BE2C (cell line): ENCODE data around the gene FBXO47.

Experiments used
- DNase-seq: peaks from one replicate; pipeline ENCODE4 v3.0.0-alpha.2; 2020
- H3K27me3 ChIP-seq: fragments of 250-450 bp; sonication (Bioruptor Pico); 2 replicates; pipeline ENCODE4 v1.5.1; 2020; ENCODE audit warnings: mild to moderate bottlenecking
- H3K36me3 ChIP-seq: fragments of 250-450 bp; sonication (Bioruptor Pico); 2 replicates; pipeline ENCODE4 v1.5.1; 2020; ENCODE audit warnings: mild to moderate bottlenecking
- H3K4me1 ChIP-seq: fragments of 250-450 bp; sonication (Bioruptor Pico); 2 replicates; pipeline ENCODE4 v1.5.1; 2020
- H3K4me3 ChIP-seq: 2 replicates; pipeline ENCODE4 v1.5.1; 2011; ENCODE audit warnings: low read depth, low read length
- H3K9me3 ChIP-seq: fragments of 250-450 bp; sonication (Bioruptor Pico); 2 replicates; pipeline ENCODE4 v1.5.1; 2020
- TF ChIP-seq, protein P1 (sequence below): IDR thresholded peaks from 2 replicates; pipeline ENCODE4 v1.5.1; 2012; ENCODE audit warnings: mild to moderate bottlenecking, low read depth, low read length

Gene FBXO47

GRCh38 chr17:38896346-38896954 lies 70.8 kb downstream of the FBXO47 start:
- no peaks in the 10 kb centered on the region for H3K9me3 ChIP-seq
- H3K4me3 ChIP-seq, result no peak overlapping the region
- no peaks in the 10 kb centered on the region for H3K27me3 ChIP-seq
- no peaks in the 10 kb centered on the region; the same call in 1 of the 2 replicates for H3K36me3 ChIP-seq
- DNase-seq, result no peak
- peaks cover 21% of the 10 kb centered on the region for H3K4me1 ChIP-seq
- TF ChIP-seq, protein P1, sequence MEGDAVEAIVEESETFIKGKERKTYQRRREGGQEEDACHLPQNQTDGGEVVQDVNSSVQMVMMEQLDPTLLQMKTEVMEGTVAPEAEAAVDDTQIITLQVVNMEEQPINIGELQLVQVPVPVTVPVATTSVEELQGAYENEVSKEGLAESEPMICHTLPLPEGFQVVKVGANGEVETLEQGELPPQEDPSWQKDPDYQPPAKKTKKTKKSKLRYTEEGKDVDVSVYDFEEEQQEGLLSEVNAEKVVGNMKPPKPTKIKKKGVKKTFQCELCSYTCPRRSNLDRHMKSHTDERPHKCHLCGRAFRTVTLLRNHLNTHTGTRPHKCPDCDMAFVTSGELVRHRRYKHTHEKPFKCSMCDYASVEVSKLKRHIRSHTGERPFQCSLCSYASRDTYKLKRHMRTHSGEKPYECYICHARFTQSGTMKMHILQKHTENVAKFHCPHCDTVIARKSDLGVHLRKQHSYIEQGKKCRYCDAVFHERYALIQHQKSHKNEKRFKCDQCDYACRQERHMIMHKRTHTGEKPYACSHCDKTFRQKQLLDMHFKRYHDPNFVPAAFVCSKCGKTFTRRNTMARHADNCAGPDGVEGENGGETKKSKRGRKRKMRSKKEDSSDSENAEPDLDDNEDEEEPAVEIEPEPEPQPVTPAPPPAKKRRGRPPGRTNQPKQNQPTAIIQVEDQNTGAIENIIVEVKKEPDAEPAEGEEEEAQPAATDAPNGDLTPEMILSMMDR, result no peak

DNA sequence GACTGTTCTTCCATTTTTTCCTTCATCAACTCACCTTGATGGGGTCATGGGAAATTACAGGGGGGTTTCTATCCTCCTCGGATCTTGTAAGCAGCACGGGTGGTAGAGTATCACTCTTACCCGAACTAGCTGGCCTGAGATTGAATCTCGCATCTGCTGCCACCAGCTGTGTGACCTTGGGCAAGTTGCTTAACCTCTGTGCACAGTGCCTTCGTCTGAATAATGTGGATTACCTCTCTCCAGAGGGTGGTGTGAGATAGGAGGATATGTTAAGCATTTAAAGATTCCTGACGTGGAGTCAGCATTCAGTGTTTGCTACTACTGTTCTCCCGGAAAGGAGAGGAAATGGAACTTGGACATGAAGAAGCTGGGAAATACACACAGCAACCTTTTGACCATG lies 72.9 kb downstream of the FBXO47 start:
- Histone ChIP-seq H3K4me1 (peaks cover 14% of the 10 kb centered on the region), H3K4me3 (no peak overlapping the region), H3K36me3 (no peaks in the 10 kb centered on the region; the same call in 1 of the 2 replicates), H3K27me3 (no peaks in the 10 kb centered on the region), H3K9me3 (no peaks in the 10 kb centered on the region)
- TF ChIP-seq, protein P1, result no peak
- DNase-seq, result no peak

DNA sequence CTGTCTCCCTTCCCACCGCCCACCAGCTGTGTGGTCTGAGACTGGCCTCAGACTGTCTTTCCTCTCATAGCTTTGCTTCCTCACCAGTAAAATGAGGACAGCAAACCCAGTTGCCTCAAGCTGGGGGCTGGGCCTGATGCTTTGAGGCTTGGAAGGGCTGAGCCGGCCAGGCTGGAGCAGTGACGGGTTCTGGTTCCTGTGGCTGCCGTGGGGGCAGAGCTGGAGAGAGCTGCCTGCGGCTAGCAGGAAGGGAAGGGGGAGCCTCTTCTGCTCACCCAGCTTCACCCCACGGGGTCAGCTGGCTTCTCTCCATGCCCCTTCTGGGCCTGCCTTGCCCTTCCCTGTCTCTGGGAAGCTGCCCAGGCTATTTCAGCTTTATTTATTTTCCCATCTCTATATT lies 73.6 kb downstream of the FBXO47 start:
- Histone ChIP-seq H3K27me3 (no peaks in the 10 kb centered on the region), H3K4me3 (no peak overlapping the region), H3K4me1 (peaks cover 14% of the 10 kb centered on the region), H3K9me3 (no peaks in the 10 kb centered on the region), H3K36me3 (no peaks in the 10 kb centered on the region; the same call in 1 of the 2 replicates)
- TF ChIP-seq, protein P1, result no peak
- DNase-seq, result no peak

DNA sequence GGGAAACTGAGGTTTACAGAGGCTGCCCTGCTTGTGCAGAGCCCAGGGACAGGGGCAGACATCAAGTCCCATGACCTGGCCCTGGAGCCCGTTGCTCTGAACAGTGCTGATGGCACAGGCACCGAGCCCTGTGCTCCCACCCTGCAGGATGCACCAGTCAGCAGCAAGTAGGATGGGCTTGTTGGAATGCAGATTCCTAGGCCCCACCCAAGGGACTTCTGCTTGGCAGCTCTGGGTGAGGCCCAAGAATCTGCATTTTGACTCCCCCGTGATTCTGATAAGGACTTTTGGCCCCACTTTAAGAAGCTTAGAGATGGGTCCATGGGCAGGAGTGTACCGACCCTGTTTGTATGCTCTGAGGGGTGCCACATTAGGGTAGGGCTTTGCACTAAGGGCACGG lies 74.1 kb downstream of the FBXO47 start:
- H3K27me3 ChIP-seq, result no peaks in the 10 kb centered on the region
- H3K4me1 ChIP-seq, result peaks cover 10% of the 10 kb centered on the region
- H3K9me3 ChIP-seq, result no peaks in the 10 kb centered on the region
- no peaks in the 10 kb centered on the region; the same call in 1 of the 2 replicates for H3K36me3 ChIP-seq
- DNase-seq, result no peak
- TF ChIP-seq, protein P1, result no peak
- H3K4me3 ChIP-seq, result no peak overlapping the region

GRCh38 chr17:38892620-38893019 lies 74.6 kb downstream of the FBXO47 start:
- no peaks in the 10 kb centered on the region for H3K27me3 ChIP-seq
- no peak for DNase-seq
- TF ChIP-seq, protein P1, result no peak
- H3K36me3 ChIP-seq, result no peaks in the 10 kb centered on the region; the same call in 1 of the 2 replicates
- peaks cover 10% of the 10 kb centered on the region for H3K4me1 ChIP-seq
- H3K4me3 ChIP-seq, result no peak overlapping the region
- no peaks in the 10 kb centered on the region for H3K9me3 ChIP-seq

DNA sequence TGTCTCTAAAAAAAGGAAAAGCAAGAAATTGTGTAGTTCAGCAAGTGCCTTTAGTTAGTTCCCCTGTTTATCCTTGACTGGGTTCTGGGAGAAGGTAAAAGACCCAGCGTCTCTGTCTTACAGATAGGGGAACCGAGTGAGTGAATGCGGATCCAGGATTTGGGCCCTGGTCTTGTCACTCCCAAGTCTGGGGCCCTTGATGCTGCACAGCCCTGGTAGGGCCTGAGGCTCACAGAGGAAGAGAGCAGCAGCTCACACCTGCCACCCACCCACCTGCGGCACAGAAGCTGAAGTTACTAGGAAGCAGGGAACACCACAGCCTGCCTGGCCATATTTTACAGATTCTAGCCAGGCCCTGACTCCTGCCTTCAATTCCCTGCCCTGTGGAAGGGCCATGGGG lies 75.1 kb downstream of the FBXO47 start:
- Histone ChIP-seq H3K4me1 (peaks cover 4% of the 10 kb centered on the region), H3K27me3 (no peaks in the 10 kb centered on the region), H3K4me3 (no peak overlapping the region), H3K9me3 (no peaks in the 10 kb centered on the region), H3K36me3 (no peaks in the 10 kb centered on the region; the same call in 1 of the 2 replicates)
- no peak for DNase-seq
- TF ChIP-seq, protein P1, result no peak
